LNCaP clone FGC (cell line): Measurements from ENCODE around the gene SERINC5.

Experiments
- DNase-seq: peaks from one replicate; pipeline ENCODE4 v3.0.0-alpha.2; 2011; ENCODE audit warnings: low read depth
- H3K4me3 ChIP-seq: 2 replicates; pipeline ENCODE4 v1.5.1; 2011; ENCODE audit warnings: mild to moderate bottlenecking, low read depth, low read length, control low read depth
- TF ChIP-seq, protein P1 (sequence below): IDR thresholded peaks from 2 replicates; pipeline ENCODE4 v1.5.1; 2012; ENCODE audit warnings: mild to moderate bottlenecking; ENCODE audit not compliant: control insufficient read depth, insufficient read depth; ENCODE audit errors: extremely low read depth

SERINC5 gene

DNA sequence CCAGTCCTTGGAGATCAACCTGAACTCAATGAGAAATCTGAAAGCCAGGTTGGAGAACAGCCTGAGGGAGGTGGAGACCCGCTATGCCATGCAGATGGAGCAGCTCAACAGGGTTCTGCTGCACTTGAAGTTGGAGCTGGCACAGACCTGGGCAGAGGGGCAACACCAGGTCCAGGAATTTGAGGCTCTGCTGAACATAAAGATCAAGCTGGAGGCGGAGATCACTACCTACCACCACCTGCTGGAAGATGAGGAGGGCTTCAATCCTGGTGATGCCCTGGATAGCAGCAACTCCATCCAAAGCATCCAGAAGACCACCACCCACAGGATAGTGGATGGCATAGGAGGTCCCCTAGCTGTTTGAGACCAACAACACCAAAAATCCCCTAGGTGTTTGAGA lies 33.5 kb upstream of the SERINC5 start:
- no peak for DNase-seq
- H3K4me3 ChIP-seq, result no peak overlapping the region
- TF ChIP-seq, protein P1, sequence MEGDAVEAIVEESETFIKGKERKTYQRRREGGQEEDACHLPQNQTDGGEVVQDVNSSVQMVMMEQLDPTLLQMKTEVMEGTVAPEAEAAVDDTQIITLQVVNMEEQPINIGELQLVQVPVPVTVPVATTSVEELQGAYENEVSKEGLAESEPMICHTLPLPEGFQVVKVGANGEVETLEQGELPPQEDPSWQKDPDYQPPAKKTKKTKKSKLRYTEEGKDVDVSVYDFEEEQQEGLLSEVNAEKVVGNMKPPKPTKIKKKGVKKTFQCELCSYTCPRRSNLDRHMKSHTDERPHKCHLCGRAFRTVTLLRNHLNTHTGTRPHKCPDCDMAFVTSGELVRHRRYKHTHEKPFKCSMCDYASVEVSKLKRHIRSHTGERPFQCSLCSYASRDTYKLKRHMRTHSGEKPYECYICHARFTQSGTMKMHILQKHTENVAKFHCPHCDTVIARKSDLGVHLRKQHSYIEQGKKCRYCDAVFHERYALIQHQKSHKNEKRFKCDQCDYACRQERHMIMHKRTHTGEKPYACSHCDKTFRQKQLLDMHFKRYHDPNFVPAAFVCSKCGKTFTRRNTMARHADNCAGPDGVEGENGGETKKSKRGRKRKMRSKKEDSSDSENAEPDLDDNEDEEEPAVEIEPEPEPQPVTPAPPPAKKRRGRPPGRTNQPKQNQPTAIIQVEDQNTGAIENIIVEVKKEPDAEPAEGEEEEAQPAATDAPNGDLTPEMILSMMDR, result no peak

DNA sequence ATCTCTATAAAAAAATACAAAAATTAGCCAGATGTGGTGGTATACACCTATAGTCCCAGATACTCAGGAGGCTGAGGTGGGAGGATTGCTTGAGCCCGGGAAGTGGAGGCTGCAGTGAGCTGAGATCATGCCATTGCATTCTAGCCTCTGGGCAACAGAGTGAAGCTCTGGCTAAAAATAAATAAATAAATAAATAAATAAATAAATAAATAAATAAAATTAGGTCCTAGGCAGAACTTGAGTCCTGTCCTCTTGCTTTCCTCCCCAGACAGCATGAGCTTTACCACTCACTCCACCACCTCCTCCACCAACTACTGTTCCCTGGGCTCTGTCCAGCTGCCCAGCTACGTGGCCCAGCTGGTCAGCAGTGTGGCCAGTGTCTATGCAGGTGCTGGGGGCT lies 32.3 kb upstream of the SERINC5 start:
- H3K4me3 ChIP-seq, result no peak overlapping the region
- TF ChIP-seq, protein P1, result no peak

DNA sequence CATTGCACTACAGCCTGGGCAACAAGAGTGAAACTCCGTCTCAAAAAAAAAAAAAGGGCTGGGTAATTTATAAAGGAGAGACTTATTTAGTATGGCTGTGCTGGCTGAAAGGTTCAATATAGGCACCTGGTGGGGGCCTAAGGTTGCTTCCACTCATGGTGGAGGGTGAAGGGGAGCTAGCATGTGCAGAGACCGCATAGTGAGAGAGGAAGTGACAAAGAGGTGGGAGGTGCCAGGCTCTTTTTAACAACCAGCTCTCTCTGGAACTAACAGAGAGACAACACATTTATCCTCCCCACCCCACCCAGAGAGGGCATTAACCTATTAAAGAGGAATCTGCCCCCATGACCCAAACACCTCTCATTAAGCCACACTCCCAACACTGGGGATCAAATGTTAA lies 28.9 kb upstream of the SERINC5 start:
- no peak for DNase-seq
- H3K4me3 ChIP-seq, result no peak overlapping the region
- TF ChIP-seq, protein P1, result no peak

More for the DNA sequence above, 32.3 kb upstream of the SERINC5 start:
- DNase-seq, result no peak

DNA sequence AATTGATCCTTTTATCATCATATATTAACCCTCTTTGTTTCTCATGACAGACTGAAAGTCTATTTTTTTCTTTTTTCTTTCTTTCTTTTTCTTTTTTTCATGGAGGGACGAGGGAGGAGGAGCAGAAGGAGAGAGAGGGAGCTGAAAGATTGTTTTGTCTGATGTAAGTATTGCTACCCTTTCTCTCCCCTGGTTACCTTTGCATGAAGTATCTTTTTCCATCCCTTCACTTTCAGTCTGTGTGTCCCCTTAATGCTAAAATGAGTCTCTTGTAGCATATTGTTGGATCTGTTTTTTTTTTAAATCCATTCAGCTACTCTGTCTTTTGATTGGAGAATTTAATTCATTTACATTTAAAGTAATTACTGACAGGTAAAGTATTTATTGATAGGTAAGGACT lies 27.5 kb upstream of the SERINC5 start:
- TF ChIP-seq, protein P1, result no peak
- no peak overlapping the region for H3K4me3 ChIP-seq
- DNase-seq, result no peak

DNA sequence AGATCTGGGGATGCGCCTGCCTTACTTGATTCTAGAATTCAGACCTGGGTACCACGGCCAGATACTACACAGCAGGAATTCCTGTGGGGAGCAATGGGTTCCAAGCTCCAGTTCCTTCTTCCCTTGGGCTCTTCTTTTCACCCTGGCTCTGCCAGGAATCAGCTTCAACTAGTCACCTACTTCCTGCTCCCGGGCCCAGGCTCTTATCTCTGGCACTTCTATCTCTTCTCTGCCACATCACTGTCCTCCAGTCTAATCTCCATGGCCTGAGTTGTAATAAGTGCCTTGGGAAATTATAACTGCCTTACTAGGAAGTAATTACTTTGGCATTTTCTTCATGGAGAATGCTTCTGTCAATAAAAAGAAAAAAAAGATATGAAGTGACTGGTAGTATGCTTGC lies 26.2 kb upstream of the SERINC5 start:
- TF ChIP-seq, protein P1, result no peak
- no peak for DNase-seq
- no peak overlapping the region for H3K4me3 ChIP-seq

DNA sequence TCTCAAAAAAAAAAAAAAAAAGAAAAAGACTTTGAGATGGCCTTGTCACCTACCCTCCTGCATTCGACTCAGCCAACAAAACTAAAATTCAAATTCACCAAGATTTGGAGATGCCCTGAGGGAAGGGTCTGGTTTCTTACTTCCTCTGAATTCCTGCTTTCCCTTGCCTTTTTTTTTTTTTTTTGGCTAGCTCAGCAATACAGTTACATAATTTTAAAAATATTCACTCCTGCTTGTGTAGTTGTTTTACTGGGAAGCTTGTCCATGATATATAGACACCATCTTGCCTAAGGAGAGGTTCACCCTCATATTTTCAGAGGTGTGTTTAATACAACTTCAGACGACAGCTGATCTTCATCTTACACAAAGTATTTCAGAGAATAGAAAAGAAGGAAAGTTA lies 21.3 kb upstream of the SERINC5 start:
- no peak for DNase-seq
- TF ChIP-seq, protein P1, result no peak

DNA sequence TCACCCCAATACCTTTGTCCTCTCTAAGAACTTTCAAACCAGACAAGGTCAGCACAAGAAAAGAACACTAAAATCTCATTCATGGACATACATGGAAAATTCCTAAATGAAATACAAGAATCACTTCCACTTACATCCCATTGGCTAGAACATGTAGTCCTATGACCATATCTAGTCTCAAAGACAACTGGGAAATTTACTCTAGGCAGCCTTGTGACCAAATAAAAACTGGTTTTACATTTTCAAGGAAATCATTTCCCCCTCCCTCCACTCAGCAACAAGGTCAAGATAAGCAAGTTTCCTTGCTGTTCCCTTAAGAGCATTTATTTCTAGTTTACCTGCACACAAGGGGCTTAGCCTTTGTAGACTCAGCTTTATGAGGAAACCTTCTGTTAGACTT lies 20.3 kb upstream of the SERINC5 start:
- no peak overlapping the region for H3K4me3 ChIP-seq
- TF ChIP-seq, protein P1, result no peak
- DNase-seq, result no peak

More for the DNA sequence above, 21.3 kb upstream of the SERINC5 start:
- H3K4me3 ChIP-seq, result no peak overlapping the region
